Measurements from ENCODE around the gene AKNA. TPM values are rescaled to one million over a fixed set of nuclear protein-coding genes. Genes with fewer than 3 reads are reported as not detected.

Gene AKNA
- total RNA-seq, 4 donors from 2014 or later = 6.4 to 13.2 (median 8.0) TPM

DNA sequence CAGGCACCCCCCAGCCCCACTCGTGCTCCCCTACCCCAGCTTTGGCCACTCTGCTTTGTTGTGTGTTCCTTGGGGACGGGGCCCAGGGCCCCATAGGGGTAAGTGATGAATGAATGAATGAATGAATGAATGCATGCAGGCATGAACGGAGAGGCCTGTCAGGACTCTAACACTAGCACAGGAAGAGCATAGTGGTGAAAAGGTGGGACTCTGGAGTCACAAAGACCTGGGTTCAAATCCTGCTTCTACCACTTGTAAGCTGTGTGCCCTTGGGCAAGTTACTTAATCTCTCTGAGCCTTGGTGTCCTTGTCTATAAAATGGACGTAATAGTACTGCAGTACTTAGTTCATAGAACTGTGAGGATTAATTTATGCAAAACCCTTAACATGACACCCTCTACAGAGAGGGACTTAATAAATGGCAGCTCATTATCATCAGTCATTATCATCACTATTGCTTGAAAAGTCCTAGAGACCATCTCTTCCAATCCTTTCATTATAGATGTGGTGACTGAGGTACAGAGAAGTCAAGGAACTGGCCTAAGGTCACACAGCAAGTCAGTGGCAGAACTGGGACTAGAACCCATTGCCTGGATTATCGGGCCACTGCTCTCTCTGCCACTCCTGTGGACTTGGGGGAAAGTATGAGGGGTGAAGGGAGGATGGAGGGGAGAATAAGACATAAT is 44.9 kb downstream of the AKNA start:
- 86 to 94% methylated on average over 5 of the region's 5 CpGs for WGBS, 2 donors
- H3K4me3 ChIP-seq (ENCODE audit: low read depth, poor library complexity, severe bottlenecking) = no peak overlapping the region
- intact Hi-C loops (cut with DNase I; ENCODE audit: low total_unique reads) = no loop called here
- TF ChIP-seq, protein P1, sequence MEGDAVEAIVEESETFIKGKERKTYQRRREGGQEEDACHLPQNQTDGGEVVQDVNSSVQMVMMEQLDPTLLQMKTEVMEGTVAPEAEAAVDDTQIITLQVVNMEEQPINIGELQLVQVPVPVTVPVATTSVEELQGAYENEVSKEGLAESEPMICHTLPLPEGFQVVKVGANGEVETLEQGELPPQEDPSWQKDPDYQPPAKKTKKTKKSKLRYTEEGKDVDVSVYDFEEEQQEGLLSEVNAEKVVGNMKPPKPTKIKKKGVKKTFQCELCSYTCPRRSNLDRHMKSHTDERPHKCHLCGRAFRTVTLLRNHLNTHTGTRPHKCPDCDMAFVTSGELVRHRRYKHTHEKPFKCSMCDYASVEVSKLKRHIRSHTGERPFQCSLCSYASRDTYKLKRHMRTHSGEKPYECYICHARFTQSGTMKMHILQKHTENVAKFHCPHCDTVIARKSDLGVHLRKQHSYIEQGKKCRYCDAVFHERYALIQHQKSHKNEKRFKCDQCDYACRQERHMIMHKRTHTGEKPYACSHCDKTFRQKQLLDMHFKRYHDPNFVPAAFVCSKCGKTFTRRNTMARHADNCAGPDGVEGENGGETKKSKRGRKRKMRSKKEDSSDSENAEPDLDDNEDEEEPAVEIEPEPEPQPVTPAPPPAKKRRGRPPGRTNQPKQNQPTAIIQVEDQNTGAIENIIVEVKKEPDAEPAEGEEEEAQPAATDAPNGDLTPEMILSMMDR (IDR thresholded peaks at IDR 0.05) = no peak
- TF ChIP-seq POLR2A (IDR thresholded peaks at IDR 0.05) = no peak
- DNase-seq (ENCODE audit: low spot score in 2 of 2) = no peak

- intact Hi-C loops (cut with DNase I; ENCODE audit: low total_unique reads) = no loop called here
Observed at GRCh38 chr9:114341991-114342390, 45.8 kb downstream of the AKNA start.

GRCh38 chr9:114341152-114341830 is 46.5 kb downstream of the AKNA start:
- H3K4me3 ChIP-seq (ENCODE audit: low read depth, poor library complexity, severe bottlenecking) = no peak overlapping the region
- intact Hi-C loops (cut with DNase I; ENCODE audit: low total_unique reads) = no loop called here
- TF ChIP-seq POLR2A (IDR thresholded peaks at IDR 0.05) = no peak
- TF ChIP-seq, protein P1 (IDR thresholded peaks at IDR 0.05) = no peak
- no peak for DNase-seq (ENCODE audit: low spot score in 2 of 2)
- WGBS, 2 donors = 89 to 91% methylated on average over 12 of the region's 12 CpGs

More at GRCh38 chr9:114341991-114342390, 45.8 kb downstream of the AKNA start:
- H3K4me3 ChIP-seq (ENCODE audit: low read depth, poor library complexity, severe bottlenecking) = no peak overlapping the region
- WGBS, 2 donors = 85 to 95% methylated on average over 4 of the region's 4 CpGs
- no peak for DNase-seq (ENCODE audit: low spot score in 2 of 2)
- TF ChIP-seq POLR2A (IDR thresholded peaks at IDR 0.05) = no peak
- TF ChIP-seq, protein P1 (IDR thresholded peaks at IDR 0.05) = no peak

GRCh38 chr9:114339130-114339908 is 48.5 kb downstream of the AKNA start:
- TF ChIP-seq POLR2A (IDR thresholded peaks at IDR 0.05) = no peak
- TF ChIP-seq, protein P1 (IDR thresholded peaks at IDR 0.05) = no peak
- H3K4me3 ChIP-seq (ENCODE audit: low read depth, poor library complexity, severe bottlenecking) = no peak overlapping the region
- 88 to 90% methylated on average over 16 of the region's 16 CpGs for WGBS, 2 donors
- intact Hi-C loops (cut with DNase I; ENCODE audit: low total_unique reads) = no loop called here
- no peak for DNase-seq (ENCODE audit: low spot score in 2 of 2)

DNA sequence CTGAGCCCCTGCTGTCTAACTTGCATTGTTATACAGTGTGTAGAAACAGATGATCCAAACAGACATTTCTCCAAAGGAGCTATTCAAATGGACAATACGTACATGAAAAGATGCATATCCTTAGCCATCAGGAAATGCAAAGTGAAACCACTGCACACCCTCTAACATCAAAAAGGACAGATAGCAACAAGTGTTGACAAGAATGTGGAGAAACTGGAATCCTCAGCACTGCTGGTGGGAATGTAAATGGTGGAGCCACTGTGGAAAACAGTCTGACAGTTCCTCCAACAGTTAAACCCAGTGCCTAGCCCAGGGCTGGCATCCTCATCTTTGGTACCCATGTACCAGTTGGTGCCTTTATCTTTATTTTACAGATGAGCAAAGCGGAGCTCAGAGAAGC is 49.6 kb downstream of the AKNA start:
- intact Hi-C loops (cut with DNase I; ENCODE audit: low total_unique reads) = no loop called here
- 87 to 100% methylated on average over 2 of the region's 2 CpGs for WGBS, 2 donors
- H3K4me3 ChIP-seq (ENCODE audit: low read depth, poor library complexity, severe bottlenecking) = no peak overlapping the region
- DNase-seq (ENCODE audit: low spot score in 2 of 2) = no peak
- no peak for TF ChIP-seq POLR2A (IDR thresholded peaks at IDR 0.05)
- TF ChIP-seq, protein P1 (IDR thresholded peaks at IDR 0.05) = no peak
